Hepatocyte (in vitro differentiated cells): ENCODE data around the gene LCN9. TPM values are rescaled to one million over a fixed set of nuclear protein-coding genes. Genes with fewer than 3 reads are reported as not detected.
A peak's percentile ranks its signal among the peaks of the same experiment; 100 is the strongest.

Source experiments
- DNase-seq: peaks from one replicate; pipeline ENCODE4 v3.0.0-alpha.2; 2016; ENCODE audit warnings: low spot score
- H2AFZ ChIP-seq: fragments of 200-600 bp; sonication (generic); 2 replicates; pipeline ENCODE4 v1.6.0; 2016; ENCODE audit warnings: antibody characterized with exemption, mild to moderate bottlenecking
- H3K27ac ChIP-seq: fragments of 200-600 bp; sonication (generic); 2 replicates; pipeline ENCODE4 v1.5.1; 2016; ENCODE audit warnings: mild to moderate bottlenecking
- H3K27me3 ChIP-seq: fragments of 200-600 bp; sonication (generic); 2 replicates; pipeline ENCODE4 v1.6.1; 2016
- H3K36me3 ChIP-seq: fragments of 200-600 bp; sonication (generic); replicated peaks from 2 replicates; pipeline ENCODE4 v1.5.1; 2016; ENCODE audit warnings: low read depth; ENCODE audit not compliant: insufficient read depth
- H3K4me1 ChIP-seq: fragments of 200-600 bp; sonication (generic); 2 replicates; pipeline ENCODE4 v1.5.1; 2016; ENCODE audit warnings: mild to moderate bottlenecking, moderate library complexity; ENCODE audit not compliant: insufficient read depth
- H3K4me2 ChIP-seq: fragments of 200-600 bp; sonication (generic); 2 replicates; pipeline ENCODE4 v1.6.0; 2016
- H3K4me3 ChIP-seq: fragments of 200-600 bp; sonication (generic); 2 replicates; pipeline ENCODE4 v1.5.1; 2016; ENCODE audit warnings: mild to moderate bottlenecking
- H3K79me2 ChIP-seq: fragments of 200-600 bp; sonication (generic); 2 replicates; pipeline ENCODE4 v1.6.0; 2017; ENCODE audit warnings: mild to moderate bottlenecking
- H3K9me2 ChIP-seq: fragments of 200-600 bp; sonication (generic); replicated peaks from 2 replicates; pipeline ENCODE4 v1.6.0; 2017; ENCODE audit warnings: mild to moderate bottlenecking; ENCODE audit not compliant: insufficient read depth
- H3K9me3 ChIP-seq: fragments of 200-600 bp; sonication (generic); 2 replicates; pipeline ENCODE4 v1.5.1; 2016; ENCODE audit warnings: low read depth, mild to moderate bottlenecking
- H4K20me1 ChIP-seq: fragments of 200-600 bp; sonication (generic); 2 replicates; pipeline ENCODE4 v1.6.0; 2016; ENCODE audit warnings: mild to moderate bottlenecking; ENCODE audit not compliant: insufficient read depth, poor library complexity, severe bottlenecking
- CTCF ChIP-seq: fragments of 200-600 bp; sonication (generic); IDR thresholded peaks from 2 replicates; pipeline ENCODE4 v1.5.1; 2016; ENCODE audit warnings: antibody characterized with exemption, mild to moderate bottlenecking; ENCODE audit not compliant: poor library complexity
- EZH2 ChIP-seq: fragments of 200-600 bp; sonication (generic); IDR thresholded peaks from 2 replicates; pipeline ENCODE4 v1.6.1; 2016; ENCODE audit warnings: antibody characterized with exemption, mild to moderate bottlenecking, borderline replicate concordance
- EZH2phosphoT487 ChIP-seq: fragments of 200-600 bp; sonication (generic); IDR thresholded peaks from one replicate; pipeline ENCODE4 v1.6.1; 2018; ENCODE audit warnings: antibody characterized with exemption, mild to moderate bottlenecking, low read depth, moderate library complexity; ENCODE audit not compliant: unreplicated experiment, severe bottlenecking
- WGBS: methylation state at CpG from one replicate; pipeline ENCODE4 v1.1.6; 2016; ENCODE audit warnings: low lambda C conversion rate; ENCODE audit errors: missing lambda C conversion rate; 5-methylcytosine and 5-hydroxymethylcytosine counted together
- polyA plus RNA-seq: library from polyadenylated mRNA; unstranded; fragments of >200 nt; fragmentation: Nextera tagmentation; extraction: Ambion mirVana; gene quantifications from 2 replicates; pipeline ENCODE4 v1.2.1, GENCODE V29; 2016
- total RNA-seq: library from RNA; depleted of rRNA; stranded (reverse); fragments of >200 nt; gene quantifications from 2 replicates; pipeline ENCODE4 v1.2.3, GENCODE V29; 2014

LCN9 gene
- total and polyA plus RNA-seq, 2 experiments from 2014 or later: 2.6 to 13.4 TPM

DNA sequence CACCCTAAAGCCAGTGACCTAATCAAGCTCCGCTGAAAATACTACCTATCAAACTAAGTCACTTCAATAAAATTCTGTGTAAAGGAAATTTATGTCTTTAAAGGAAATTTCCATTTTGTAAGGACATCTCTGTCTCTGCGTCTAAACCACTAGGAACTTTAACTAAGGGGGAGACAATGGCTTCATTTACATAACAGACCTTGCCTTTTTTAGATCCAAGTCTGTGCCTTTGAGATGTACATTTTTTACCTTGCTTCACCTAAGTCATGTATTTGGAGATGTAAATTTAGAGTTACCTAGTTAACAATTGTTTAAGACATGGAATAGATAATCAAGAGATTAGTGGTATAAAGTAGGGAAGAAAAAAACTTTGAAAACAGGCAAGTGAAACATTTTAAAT lies 13.6 kb upstream of the LCN9 start:
- H3K79me2 ChIP-seq: peaks cover 9% of the 10 kb centered on the region
- H3K27me3 ChIP-seq: no peaks in the 10 kb centered on the region
- peak overlapping the region; percentile 67 for H3K27ac ChIP-seq
- no peaks in the 10 kb centered on the region for H3K9me2 ChIP-seq
- H3K36me3 ChIP-seq: no peaks in the 10 kb centered on the region
- no peak for TF ChIP-seq EZH2
- H4K20me1 ChIP-seq: no peaks in the 10 kb centered on the region
- H3K4me2 ChIP-seq: peak overlapping the region; percentile 69
- no peaks in the 10 kb centered on the region for H3K9me3 ChIP-seq
- no peak overlapping the region for H3K4me3 ChIP-seq
- WGBS: 41% methylated on average over 2 of the region's 2 CpGs
- peaks cover 16% of the 10 kb centered on the region for H3K4me1 ChIP-seq
- DNase-seq: no peak
- H2AFZ ChIP-seq: no peak overlapping the region

DNA sequence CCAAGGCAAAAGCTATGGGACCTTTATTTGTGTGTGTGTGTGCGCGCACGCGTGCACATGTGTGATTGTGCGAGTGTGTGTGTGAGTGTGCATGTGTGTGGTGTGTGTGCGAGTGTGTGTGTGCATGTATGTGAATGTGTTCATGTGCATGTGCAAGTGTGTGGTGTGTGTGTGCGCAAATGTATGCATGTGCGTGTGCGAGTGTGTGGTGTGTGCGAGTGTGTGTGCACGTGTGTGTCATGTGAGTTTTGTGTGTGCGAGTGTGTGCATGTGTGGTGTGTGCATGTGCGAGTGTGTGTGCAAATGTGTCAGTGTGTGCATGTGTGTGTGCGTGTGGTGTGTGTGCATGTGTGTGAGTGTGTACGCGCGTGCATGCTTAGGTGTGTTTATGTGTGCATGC lies 12.7 kb upstream of the LCN9 start:
- Histone ChIP-seq H3K36me3 (no peaks in the 10 kb centered on the region), H3K4me2 (peak overlapping the region; percentile 69), H3K9me3 (no peaks in the 10 kb centered on the region), H3K27me3 (no peaks in the 10 kb centered on the region), H3K4me1 (peaks cover 16% of the 10 kb centered on the region), H3K27ac (peak overlapping the region; percentile 67), H3K9me2 (no peaks in the 10 kb centered on the region), H2AFZ (no peak overlapping the region), H4K20me1 (no peaks in the 10 kb centered on the region), H3K79me2 (peaks cover 7% of the 10 kb centered on the region), H3K4me3 (no peak overlapping the region)
- TF ChIP-seq CTCF (no peak), EZH2phosphoT487 (no peak), EZH2 (no peak)
- 92% methylated on average over 17 of the region's 17 CpGs for WGBS
- no peak for DNase-seq

GRCh38 chr9:135655317-135655716 lies 7.8 kb upstream of the LCN9 start:
- no peak overlapping the region for H3K4me3 ChIP-seq
- no peak overlapping the region for H3K27ac ChIP-seq
- WGBS: 94% methylated on average over 8 of the region's 8 CpGs
- no peak for DNase-seq
- no peaks in the 10 kb centered on the region for H3K36me3 ChIP-seq
- H3K79me2 ChIP-seq: no peaks in the 10 kb centered on the region
- no peaks in the 10 kb centered on the region for H3K4me1 ChIP-seq
- H3K4me2 ChIP-seq: no peak overlapping the region
- H3K27me3 ChIP-seq: no peaks in the 10 kb centered on the region
- H3K9me2 ChIP-seq: no peaks in the 10 kb centered on the region
- H4K20me1 ChIP-seq: no peaks in the 10 kb centered on the region
- no peaks in the 10 kb centered on the region for H3K9me3 ChIP-seq
- no peak overlapping the region for H2AFZ ChIP-seq
- TF ChIP-seq EZH2phosphoT487 (no peak), EZH2 (no peak), CTCF (no peak)

DNA sequence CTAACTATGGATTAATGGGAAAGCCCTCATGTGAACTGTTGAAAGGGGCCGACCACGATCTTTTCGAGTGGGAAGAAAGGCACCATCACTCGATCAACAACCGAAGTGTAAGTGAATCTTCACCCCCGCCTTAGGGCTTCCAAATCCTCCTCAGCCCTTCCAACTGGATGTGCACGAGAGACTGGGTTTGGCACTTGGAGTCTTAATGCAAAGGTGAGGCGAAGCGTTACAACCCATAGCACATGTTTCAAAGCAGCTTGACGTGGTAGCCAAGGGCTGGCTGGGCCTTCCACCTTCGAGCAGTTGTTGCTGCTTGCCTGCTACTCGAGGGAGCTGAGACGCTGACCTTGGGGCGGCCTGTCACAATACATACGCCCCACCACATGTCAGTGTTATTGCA lies 5.7 kb upstream of the LCN9 start:
- Histone ChIP-seq H2AFZ (no peak overlapping the region), H3K27ac (no peak overlapping the region), H3K9me2 (no peaks in the 10 kb centered on the region), H3K4me1 (no peaks in the 10 kb centered on the region), H3K9me3 (no peaks in the 10 kb centered on the region), H4K20me1 (no peaks in the 10 kb centered on the region), H3K79me2 (no peaks in the 10 kb centered on the region), H3K27me3 (no peaks in the 10 kb centered on the region), H3K4me3 (no peak overlapping the region), H3K36me3 (no peaks in the 10 kb centered on the region), H3K4me2 (no peak overlapping the region)
- DNase-seq: no peak
- TF ChIP-seq EZH2 (no peak), CTCF (no peak), EZH2phosphoT487 (no peak)
- WGBS: 86% methylated on average over 15 of the region's 15 CpGs
